Vagina (tissue), 2 donors: Measurements from ENCODE around the gene TNIP3.

Experiments
- CTCF ChIP-seq, 3 experiments: fragments of 450-650 bp in 2 of 3; fragments of 200-600 bp in 1 of 3; sonication (generic) in 1 of 3; IDR thresholded peaks; one replicate each; pipeline ENCODE4 v1.5.1; 2017 to 2019; ENCODE audit warnings: antibody characterized with exemption in 3 of 3, mild to moderate bottlenecking in 2 of 3, moderate library complexity in 2 of 3
- POLR2A ChIP-seq, 2 donors: fragments of 450-650 bp; IDR thresholded peaks; one replicate each; pipeline ENCODE4 v1.6.1; 2017; ENCODE audit warnings: antibody characterized with exemption in 2 of 2, mild to moderate bottlenecking in 2 of 2, moderate library complexity in 2 of 2

GRCh38 chr4:121150003-121150402 is 14.1 kb downstream of the TNIP3 start:
- TF ChIP-seq CTCF (IDR thresholded peaks at IDR 0.05) (no peak), POLR2A (IDR thresholded peaks at IDR 0.05) (no peak)
